GM18505 (cell line): ENCODE results near the gene TADA2A.
"Not testable (repeated sequence)": the region's sequence is repeated elsewhere in the genome, so short reads cannot be mapped to it uniquely, and the experiment has no call there.

ENCODE experiments used
- ATAC-seq: cut with Tn5 transposase; IDR thresholded peaks from one replicate; pipeline ENCODE4 v1.9.1; 2021; ENCODE audit not compliant: unreplicated experiment
- POLR2A ChIP-seq: IDR thresholded peaks from 4 replicates; pipeline ENCODE4 v1.6.1; 2011; ENCODE audit warnings: borderline replicate concordance; ENCODE audit not compliant: insufficient read depth, insufficient read length; ENCODE audit errors: extremely low read depth

The TADA2A gene

GRCh38 chr17:37505333-37505732 is 98.6 kb downstream of the TADA2A start:
- TF ChIP-seq POLR2A, result no peak
- ATAC-seq, result no peak

- ATAC-seq, result no peak
- TF ChIP-seq POLR2A, result no peak
These were observed 100.0 kb downstream of the TADA2A start for GRCh38 chr17:37506678-37507077.

- no peak for TF ChIP-seq POLR2A
These were observed 100.4 kb downstream of the TADA2A start for GRCh38 chr17:37507111-37507510.

GRCh38 chr17:37510056-37510455 is 103.4 kb downstream of the TADA2A start:
- ATAC-seq, result no peak
- TF ChIP-seq POLR2A, result no peak

More at GRCh38 chr17:37507111-37507510, 100.4 kb downstream of the TADA2A start:
- no peak for ATAC-seq

- ATAC-seq, result not testable (repeated sequence)
These were observed 105.0 kb downstream of the TADA2A start for GRCh38 chr17:37511642-37512041.

GRCh38 chr17:37512442-37513068 is 105.9 kb downstream of the TADA2A start:
- no peak for TF ChIP-seq POLR2A
- no peak for ATAC-seq

GRCh38 chr17:37513711-37514110 is 107.0 kb downstream of the TADA2A start:
- no peak for ATAC-seq
- no peak for TF ChIP-seq POLR2A

- ATAC-seq, result no peak
These were observed 109.5 kb downstream of the TADA2A start for GRCh38 chr17:37516127-37516571.

GRCh38 chr17:37517881-37518280 is 111.2 kb downstream of the TADA2A start:
- no peak for ATAC-seq
- no peak for TF ChIP-seq POLR2A

More at GRCh38 chr17:37516127-37516571, 109.5 kb downstream of the TADA2A start:
- TF ChIP-seq POLR2A, result no peak

- ATAC-seq, result no peak
- no peak for TF ChIP-seq POLR2A
These were observed 112.1 kb downstream of the TADA2A start for GRCh38 chr17:37518826-37519225.

GRCh38 chr17:37519251-37519985 is 112.7 kb downstream of the TADA2A start:
- ATAC-seq, result no peak
- no peak for TF ChIP-seq POLR2A

- ATAC-seq, result no peak
- TF ChIP-seq POLR2A, result no peak
These were observed 113.5 kb downstream of the TADA2A start for GRCh38 chr17:37520174-37520573.

GRCh38 chr17:37521821-37522220 is 115.1 kb downstream of the TADA2A start:
- no peak for ATAC-seq
- TF ChIP-seq POLR2A, result no peak

GRCh38 chr17:37523715-37524219 is 117.1 kb downstream of the TADA2A start:
- no peak for ATAC-seq
- TF ChIP-seq POLR2A, result no peak
